Glutamatergic neuron (in vitro differentiated cells): ENCODE results near the gene C16orf82. TPM values are rescaled to one million over a fixed set of nuclear protein-coding genes. Genes with fewer than 3 reads are reported as not detected.
A peak's percentile ranks its signal among the peaks of the same experiment; 100 is the strongest.
"Not testable (repeated sequence)": the region's sequence is repeated elsewhere in the genome, so short reads cannot be mapped to it uniquely, and the experiment has no call there.

ENCODE experiments used
- DNase-seq: peaks from one replicate; pipeline ENCODE4 v3.0.0; 2022
- H3K27ac Mint-ChIP-seq: one replicate; pipeline ENCODE4 v1.8.0; 2020; ENCODE audit warnings: mild to moderate bottlenecking, mixed read lengths, inconsistent platforms; ENCODE audit not compliant: unreplicated experiment
- H3K27me3 Mint-ChIP-seq: one replicate; pipeline ENCODE4 v1.8.0; 2020; ENCODE audit warnings: mild to moderate bottlenecking, moderate library complexity, mixed read lengths, inconsistent platforms; ENCODE audit not compliant: unreplicated experiment
- H3K36me3 Mint-ChIP-seq: one replicate; pipeline ENCODE4 v1.8.0; 2020; ENCODE audit warnings: mild to moderate bottlenecking, mixed read lengths, inconsistent platforms; ENCODE audit not compliant: unreplicated experiment
- H3K4me1 Mint-ChIP-seq: one replicate; pipeline ENCODE4 v1.8.0; 2020; ENCODE audit warnings: mild to moderate bottlenecking, low read depth, mixed read lengths, inconsistent platforms; ENCODE audit not compliant: unreplicated experiment
- H3K4me3 Mint-ChIP-seq: one replicate; pipeline ENCODE4 v1.8.0; 2020; ENCODE audit warnings: mild to moderate bottlenecking, mixed read lengths, inconsistent platforms; ENCODE audit not compliant: unreplicated experiment
- H3K9me3 Mint-ChIP-seq: one replicate; pipeline ENCODE4 v1.8.0; 2020; ENCODE audit warnings: mild to moderate bottlenecking, moderate library complexity, mixed read lengths, inconsistent platforms; ENCODE audit not compliant: unreplicated experiment
- CTCF ChIP-seq: fragments of 200-600 bp; sonication (generic); IDR thresholded peaks from one replicate; pipeline ENCODE4 v1.5.0; 2021; ENCODE audit not compliant: partially characterized antibody, unreplicated experiment
- total RNA-seq: library from RNA; stranded (reverse); fragmentation: NEBNext Ultra II Directional; extraction: Animal tissue kit (Norgen Biotek cat#: 25700); gene quantifications from one replicate; pipeline ENCODE4 v1.2.1, GENCODE V29; 2021; ENCODE audit not compliant: unreplicated experiment

Gene C16orf82
- total RNA-seq, 1 donor from 2014 or later: not detected

GRCh38 chr16:27084307-27085028 lies 17.7 kb downstream of the C16orf82 start:
- TF ChIP-seq CTCF: no peak
- Mint-ChIP-seq H3K36me3 (no peaks in the 10 kb centered on the region), H3K27ac (peak overlapping the region; percentile 65), H3K9me3 (peaks cover 5% of the 10 kb centered on the region), H3K4me1 (peaks cover 5% of the 10 kb centered on the region), H3K4me3 (peak overlapping the region; percentile 57), H3K27me3 (peaks cover 1% of the 10 kb centered on the region)
- peak; percentile 46 for DNase-seq

- TF ChIP-seq CTCF: no peak
- Mint-ChIP-seq H3K4me1 (peaks cover 5% of the 10 kb centered on the region), H3K27ac (no peak overlapping the region), H3K4me3 (no peak overlapping the region), H3K36me3 (no peaks in the 10 kb centered on the region), H3K9me3 (peaks cover 5% of the 10 kb centered on the region), H3K27me3 (peaks cover 1% of the 10 kb centered on the region)
- no peak for DNase-seq
These were observed 18.5 kb downstream of the C16orf82 start for GRCh38 chr16:27085182-27085581.

GRCh38 chr16:27086031-27086430 lies 19.3 kb downstream of the C16orf82 start:
- H3K4me1 Mint-ChIP-seq, H3K36me3 Mint-ChIP-seq, H3K4me3 Mint-ChIP-seq, H3K27me3 Mint-ChIP-seq, H3K27ac Mint-ChIP-seq, DNase-seq, H3K9me3 Mint-ChIP-seq: not testable (repeated sequence)

GRCh38 chr16:27088216-27088615 lies 21.5 kb downstream of the C16orf82 start:
- Mint-ChIP-seq H3K4me1 (peaks cover 5% of the 10 kb centered on the region), H3K36me3 (no peaks in the 10 kb centered on the region), H3K27ac (no peak overlapping the region), H3K9me3 (peaks cover 5% of the 10 kb centered on the region), H3K4me3 (no peak overlapping the region), H3K27me3 (peaks cover 1% of the 10 kb centered on the region)
- DNase-seq: no peak
- TF ChIP-seq CTCF: no peak

- H3K36me3 Mint-ChIP-seq: no peaks in the 10 kb centered on the region
- H3K4me1 Mint-ChIP-seq: no peaks in the 10 kb centered on the region
- H3K9me3 Mint-ChIP-seq: no peaks in the 10 kb centered on the region
- DNase-seq: no peak
- H3K4me3 Mint-ChIP-seq: no peak overlapping the region
- peaks cover 2% of the 10 kb centered on the region for H3K27me3 Mint-ChIP-seq
- no peak overlapping the region for H3K27ac Mint-ChIP-seq
- no peak for TF ChIP-seq CTCF
These were observed 29.6 kb downstream of the C16orf82 start for GRCh38 chr16:27096375-27096774.
